ENCODE data around the gene SVIL. TPM values are rescaled to one million over a fixed set of nuclear protein-coding genes. Genes with fewer than 3 reads are reported as not detected.
"Not testable (repeated sequence)": the region's sequence is repeated elsewhere in the genome, so short reads cannot be mapped to it uniquely, and the experiment has no call there.

Gene SVIL
- total and polyA plus RNA-seq, 2 of the 13 experiments (the other 11 are each of a cell fraction or from before 2014, with no cell fraction given): 3.9 to 12.1 TPM

DNA sequence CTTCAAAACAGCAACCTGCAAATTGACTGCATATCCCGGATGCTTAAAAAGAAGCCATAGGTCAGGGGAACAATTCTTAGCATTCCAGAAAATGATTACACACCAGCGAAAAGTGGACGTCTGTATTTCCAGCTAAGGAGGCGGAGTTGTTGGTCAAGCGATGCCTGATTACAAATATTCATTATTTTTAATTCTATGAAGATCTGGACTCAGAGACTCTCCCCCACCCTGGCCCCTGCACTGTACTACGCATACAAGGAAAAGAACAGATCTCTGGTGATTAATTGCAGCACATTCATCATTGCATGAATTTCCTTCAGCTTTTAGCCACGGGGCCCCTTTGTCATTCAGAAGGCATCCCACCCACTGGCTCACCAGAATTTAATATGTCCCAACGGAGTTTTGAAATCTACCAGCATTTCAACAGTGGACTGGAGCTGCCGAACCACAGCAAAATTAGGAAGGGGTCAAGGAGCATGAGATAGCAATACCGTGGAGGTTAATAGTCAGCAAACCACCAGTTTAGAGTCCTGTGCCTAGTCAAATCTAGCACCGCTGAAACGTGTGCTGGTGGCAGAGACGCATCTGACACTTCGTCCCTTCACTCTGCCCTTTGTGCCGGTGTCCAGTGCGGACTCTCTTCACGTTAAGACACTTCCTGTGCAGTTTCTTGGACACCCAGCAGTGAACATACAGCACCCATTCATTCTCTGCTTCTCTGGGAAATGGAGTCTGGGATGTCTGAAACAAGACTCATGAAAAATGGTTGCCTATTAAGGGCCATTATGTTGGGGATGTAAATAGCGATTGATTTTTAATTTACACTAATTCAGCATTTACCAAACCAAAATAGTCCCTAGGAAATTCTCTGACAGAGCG is 46.8 kb downstream of the SVIL start:
- peak; percentile 40 for TF ChIP-seq TEAD3 (CRISPR knock-in tag; optimal IDR thresholded peaks at IDR 0.05; ENCODE audit: borderline replicate concordance)
- H3K79me2 ChIP-seq (ENCODE audit: insufficient read depth, low read length); H3K27me3 ChIP-seq (ENCODE audit: control insufficient read depth in 1 of 2, insufficient read depth in 2 of 2, low read length in 2 of 2); CTCF ChIA-PET (ENCODE audit: low intra/inter-chr PET ratio, low total read pairs); H3K9ac ChIP-seq (ENCODE audit: insufficient read depth, low read depth, low read length); H4K20me1 ChIP-seq (ENCODE audit: insufficient read depth, low read length); H2AFZ ChIP-seq (ENCODE audit: low read length); H3K36me3 ChIP-seq (replicated peaks in 1 of 2; ENCODE audit: control insufficient read depth in 1 of 2, insufficient read depth in 2 of 2, low read length in 2 of 2); BruUV-seq (replicated peaks); in situ Hi-C loops (cut with HindIII; ENCODE audit: extremely low pct_ligation_motif_present, low pct_unique_long_range_greater_than_20kb); intact Hi-C loops (cut with micrococcal nuclease; ENCODE audit: unreplicated experiment); POLR2A ChIA-PET; H3K9me3 ChIP-seq (ENCODE audit: low read length): not testable (repeated sequence)
- ATAC-seq (peak; percentile 65), DNase-seq (ENCODE audit: low spot score) (peak; percentile 43), FAIRE-seq (peak; percentile 42)
- WGBS (ENCODE audit: low lambda C conversion rate): 30% methylated on average over 14 of the region's 19 CpGs
- Histone ChIP-seq H3K4me2 (ENCODE audit: low read depth, low read length) (peak overlapping the region; percentile 49), H3K4me3 (replicated peaks in 1 of 3; ENCODE audit: insufficient read depth in 1 of 3, low read depth in 2 of 3, low read length in 3 of 3) (peak overlapping the region in 1 of 3 experiments; percentile 16; a peak in 1 of 6 replicates), H3K27ac (ENCODE audit: extremely low read length, insufficient read depth, low read length) (peak overlapping the region; percentile 7), H3K4me1 (ENCODE audit: insufficient read depth, low read length) (peaks cover 43% of the 10 kb centered on the region)

DNA sequence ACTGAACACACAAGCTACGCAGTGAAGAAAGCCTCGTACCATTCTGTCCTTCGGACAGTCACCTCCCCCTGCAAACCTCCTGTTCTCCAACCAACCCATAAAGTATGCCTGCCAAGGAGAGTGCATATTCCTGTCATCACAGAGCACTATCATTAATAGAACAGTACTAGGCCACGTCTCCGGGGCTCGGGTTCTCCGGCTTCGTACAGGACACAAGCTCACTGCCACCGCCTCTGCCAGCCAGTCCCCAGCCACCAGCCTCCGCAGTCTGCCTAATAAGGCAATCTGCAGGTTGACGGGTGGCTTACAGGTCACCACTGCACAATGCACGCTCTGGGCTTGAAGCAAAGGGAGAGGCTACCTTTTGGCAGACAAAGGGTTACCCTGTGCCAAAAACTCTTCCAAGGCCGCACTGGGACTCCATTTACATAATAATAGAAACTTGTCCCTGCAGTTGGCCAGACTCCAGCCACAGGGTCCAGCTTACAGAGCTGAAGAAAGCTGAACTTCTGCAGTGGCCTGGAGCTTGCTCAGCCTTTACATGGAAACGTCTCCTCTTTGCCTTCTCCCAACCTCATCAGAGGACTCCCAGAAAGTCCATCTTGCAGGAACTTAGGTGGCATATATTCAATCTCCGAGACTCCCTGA is 47.5 kb downstream of the SVIL start:
- CTCF ChIA-PET (ENCODE audit: low intra/inter-chr PET ratio, low total read pairs); H3K9me3 ChIP-seq (ENCODE audit: low read length); H4K20me1 ChIP-seq (ENCODE audit: insufficient read depth, low read length); H3K36me3 ChIP-seq (replicated peaks in 1 of 2; ENCODE audit: control insufficient read depth in 1 of 2, insufficient read depth in 2 of 2, low read length in 2 of 2); FAIRE-seq; H3K9ac ChIP-seq (ENCODE audit: insufficient read depth, low read depth, low read length); BruUV-seq (replicated peaks); H3K27me3 ChIP-seq (ENCODE audit: control insufficient read depth in 1 of 2, insufficient read depth in 2 of 2, low read length in 2 of 2); intact Hi-C loops (cut with micrococcal nuclease; ENCODE audit: unreplicated experiment); H3K27ac ChIP-seq (ENCODE audit: extremely low read length, insufficient read depth, low read length); H3K79me2 ChIP-seq (ENCODE audit: insufficient read depth, low read length); DNase-seq (ENCODE audit: low spot score); H2AFZ ChIP-seq (ENCODE audit: low read length); in situ Hi-C loops (cut with HindIII; ENCODE audit: extremely low pct_ligation_motif_present, low pct_unique_long_range_greater_than_20kb); H3K4me3 ChIP-seq (replicated peaks in 1 of 3; ENCODE audit: insufficient read depth in 1 of 3, low read depth in 2 of 3, low read length in 3 of 3); POLR2A ChIA-PET: not testable (repeated sequence)
- Histone ChIP-seq H3K4me1 (ENCODE audit: insufficient read depth, low read length) (peaks cover 43% of the 10 kb centered on the region), H3K4me2 (ENCODE audit: low read depth, low read length) (peak overlapping the region; percentile 39; the same call in 1 of the 2 replicates)
- WGBS (ENCODE audit: low lambda C conversion rate): 82% methylated on average over 14 of the region's 15 CpGs
- TF ChIP-seq SRF (IDR thresholded peaks at IDR 0.05; ENCODE audit: low read depth, low read length): peak; percentile 53; the same call in 1 of the 2 replicates
- TF ChIP-seq ZNF652 (CRISPR knock-in tag; IDR thresholded peaks at IDR 0.05; ENCODE audit: borderline replicate concordance, low read depth): peak; percentile 34; the same call in 1 of the 2 replicates
- ATAC-seq: peak; percentile 47
